GM11168 (cell line): Measurements from ENCODE around the gene CPN2.

Source experiments
- in situ Hi-C: fragments of 300-500 bp; cut with MboI; formaldehyde crosslinking; loops from one replicate; pipeline ENCODE4 v1.12.0; 2022; ENCODE audit warnings: low sequenced_read_pairs; ENCODE audit not compliant: unreplicated experiment

Gene CPN2

DNA sequence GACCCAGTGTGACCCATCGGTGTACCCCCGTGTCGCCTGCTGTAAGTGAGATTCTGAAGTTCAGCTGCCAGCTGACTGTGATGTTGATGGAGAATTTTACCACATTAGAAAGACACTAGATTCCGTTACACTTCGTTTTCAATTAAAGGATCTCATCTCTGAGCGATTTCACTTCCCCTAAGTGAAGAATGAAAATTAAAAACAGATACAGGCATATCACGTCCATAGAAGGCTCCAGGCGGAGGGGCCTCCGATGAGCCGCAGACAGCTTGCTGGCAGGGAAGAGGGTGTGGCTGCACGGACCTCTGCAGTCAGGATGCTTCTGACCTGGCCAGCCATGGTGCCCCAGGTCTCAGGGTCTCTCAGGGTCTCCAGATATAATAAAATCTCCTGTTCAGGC, 6.6 kb upstream of the CPN2 start:
- in situ Hi-C loops, result no loop called here

DNA sequence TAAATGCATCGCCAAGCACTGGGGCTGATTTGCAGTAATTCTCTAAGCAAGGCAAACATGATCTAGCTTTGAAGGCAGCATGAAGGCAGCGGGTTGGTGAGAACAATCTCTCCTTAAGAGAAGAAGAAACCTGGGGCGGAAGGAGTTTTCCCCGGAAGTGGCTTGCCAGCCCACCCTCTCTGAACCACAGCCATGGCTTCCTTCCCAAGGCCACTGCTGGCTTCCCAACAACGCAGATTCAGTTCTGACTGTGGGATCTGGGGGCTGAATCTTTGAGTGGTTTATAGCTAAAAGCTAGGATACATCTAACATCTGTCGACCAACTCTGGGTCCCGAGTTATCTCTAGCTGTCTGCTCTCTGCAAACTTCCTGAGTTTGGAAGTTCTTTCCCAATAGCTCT, 4.3 kb upstream of the CPN2 start:
- in situ Hi-C loops, result no loop called here

DNA sequence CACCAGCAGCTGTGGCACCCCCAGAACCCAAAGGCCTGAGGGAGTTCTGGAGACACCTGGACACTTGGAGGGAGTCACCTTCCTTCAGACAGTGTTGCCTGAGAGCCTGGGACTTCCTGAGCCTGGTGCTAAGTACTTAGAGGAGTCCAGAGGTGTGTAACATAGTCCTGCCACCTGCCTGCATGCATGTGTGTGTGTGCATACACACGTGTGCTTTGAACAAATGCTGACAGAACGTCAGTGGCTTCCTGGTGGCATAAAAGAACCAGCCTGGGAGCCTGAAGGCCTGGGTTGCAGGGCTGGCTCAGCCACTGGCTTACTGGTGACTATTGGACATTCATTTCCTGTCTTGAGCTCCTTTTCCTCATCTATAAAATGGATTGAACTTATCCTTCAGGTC, 3.2 kb upstream of the CPN2 start:
- in situ Hi-C loops, result no loop called here

DNA sequence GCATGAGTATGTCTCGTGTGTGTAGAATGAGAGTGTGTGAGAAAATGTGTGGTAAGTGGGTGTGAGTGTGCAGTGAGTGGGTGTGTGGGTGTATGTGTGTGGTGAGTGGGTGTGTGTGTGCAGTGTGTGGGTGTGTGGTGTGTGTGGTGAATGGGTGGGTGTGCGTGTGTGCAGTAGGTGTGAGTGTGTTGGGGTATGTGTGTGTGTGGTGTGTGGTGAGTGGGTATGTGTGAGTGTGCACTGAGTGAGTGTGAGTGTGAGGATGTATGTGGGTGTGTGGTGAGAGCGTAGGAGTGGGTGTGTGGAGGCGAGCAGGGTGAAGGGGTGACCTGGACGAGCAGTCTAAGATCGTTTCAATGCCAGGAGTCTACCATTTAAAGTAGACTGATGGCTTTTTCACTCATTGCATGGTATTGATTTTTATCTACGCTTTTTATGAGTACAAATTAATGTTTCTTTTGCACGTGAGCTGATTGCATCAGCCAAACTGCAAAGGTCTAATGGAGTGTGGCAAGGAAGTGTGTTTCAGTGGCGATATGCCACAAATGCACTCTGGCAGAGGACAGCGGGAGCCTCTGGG, 1.6 kb upstream of the CPN2 start:
- in situ Hi-C loops, result no loop called here

DNA sequence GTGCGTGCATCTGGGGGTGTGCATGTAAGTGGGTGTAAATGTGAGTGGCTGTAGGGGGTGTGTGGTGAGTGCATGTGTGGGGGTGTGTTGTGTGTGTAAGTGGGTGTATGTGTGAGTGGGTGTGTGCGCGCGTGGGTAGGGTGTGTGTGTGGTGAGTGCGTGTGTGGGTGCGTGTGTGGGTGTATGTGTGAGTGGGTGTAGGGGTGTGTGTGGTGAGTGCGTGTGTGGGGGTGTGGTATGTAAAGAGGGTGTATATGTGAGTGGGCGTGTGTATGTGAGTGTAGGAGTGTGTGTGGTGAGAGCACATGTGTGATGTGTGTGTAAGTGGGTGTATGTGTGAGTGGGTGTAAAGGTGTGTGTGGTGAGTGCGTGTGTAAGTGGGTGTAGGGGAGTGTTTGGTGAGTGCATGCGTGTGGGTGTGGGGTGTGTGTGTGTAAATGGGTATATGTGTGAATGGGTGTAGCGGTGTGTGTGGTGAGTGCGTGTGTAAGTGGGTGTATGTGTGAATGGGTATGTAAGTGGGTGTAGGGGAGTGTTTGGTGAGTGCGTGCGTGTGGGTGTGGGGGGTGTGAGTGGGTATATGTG, 916 bp upstream of the CPN2 start:
- in situ Hi-C loops, result no loop called here

DNA sequence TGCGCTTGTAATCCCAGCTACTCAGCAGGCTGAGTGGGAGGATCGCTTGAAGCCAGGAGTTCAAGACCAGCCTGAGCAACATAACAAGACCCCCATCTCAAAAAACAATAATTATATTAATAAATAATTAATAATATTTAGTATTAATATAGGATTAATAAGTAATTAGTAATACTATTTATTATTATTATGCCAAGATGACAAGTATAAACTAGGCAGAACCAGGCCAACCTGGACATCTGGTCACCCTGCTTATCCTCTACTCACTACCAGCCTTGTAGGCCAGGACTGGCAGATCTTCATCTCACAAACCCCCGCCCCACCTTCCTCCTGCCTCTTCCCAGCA, 429 bp downstream of the CPN2 start:
- in situ Hi-C loops, result no loop called here

DNA sequence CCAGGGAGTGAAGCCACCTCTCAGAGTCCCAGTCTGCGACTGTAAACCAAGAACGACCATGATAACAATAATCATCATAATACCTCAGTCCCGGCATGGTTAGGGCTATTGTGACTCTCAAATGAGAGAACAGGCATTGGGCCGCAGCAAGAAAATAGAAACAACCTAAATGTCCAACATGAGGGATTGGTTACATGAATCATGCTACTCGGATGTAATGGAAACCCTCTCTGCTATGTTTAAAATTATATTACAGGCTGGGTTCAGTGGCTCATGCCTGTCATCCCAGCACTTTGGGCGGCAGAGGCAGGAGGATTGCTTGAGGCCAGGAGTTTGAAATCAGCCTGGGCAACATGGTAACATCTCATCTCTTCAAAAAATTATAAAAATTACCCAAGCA, 2.8 kb downstream of the CPN2 start:
- in situ Hi-C loops, result loop anchor here (25.0 kb wide), 1 partner anchor 239 kb away; no protein-coding TSS in a partner anchor

DNA sequence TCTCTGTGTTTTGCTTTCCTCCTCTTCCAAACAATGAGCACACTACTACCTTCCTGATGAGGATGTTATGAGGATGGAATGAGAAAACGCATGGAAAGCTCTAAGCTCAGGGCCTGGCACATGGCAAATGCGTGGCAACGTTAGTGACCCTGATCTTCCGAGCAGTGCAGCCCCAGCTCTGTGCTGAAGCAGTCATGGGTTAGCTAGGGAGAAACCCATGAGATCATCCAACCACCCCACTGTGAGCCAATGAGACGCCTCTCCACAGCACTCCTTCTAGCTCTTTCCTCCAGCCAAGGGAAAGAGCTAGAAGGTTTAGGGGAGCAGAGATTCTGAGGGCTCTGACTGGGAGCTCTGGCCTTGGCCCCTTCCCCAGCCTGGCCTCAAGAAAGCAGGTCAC, 4.5 kb downstream of the CPN2 start:
- in situ Hi-C loops, result loop anchor here (25.0 kb wide), 1 partner anchor 241 kb away; no protein-coding TSS in a partner anchor

DNA sequence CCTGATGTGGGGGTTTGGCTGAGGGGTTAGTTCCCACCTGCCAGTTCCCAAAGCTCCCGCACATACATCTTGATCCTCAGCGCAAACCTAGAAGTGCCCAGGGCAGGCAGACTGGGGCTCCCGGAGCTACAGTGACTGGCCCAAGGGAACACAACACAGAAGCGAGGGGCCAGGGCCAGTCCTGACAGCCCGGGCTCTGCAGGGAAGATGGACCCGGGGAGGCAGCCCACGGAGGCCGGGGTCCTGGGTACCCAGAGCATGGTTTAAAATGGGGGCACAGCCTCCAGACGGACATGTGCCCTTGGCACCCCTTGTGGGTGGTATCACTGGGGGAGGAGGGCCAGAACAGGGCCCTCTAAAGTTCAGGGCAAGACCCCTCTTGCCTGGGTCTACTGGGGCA, 5.1 kb downstream of the CPN2 start:
- in situ Hi-C loops, result loop anchor here (25.0 kb wide), 1 partner anchor 241 kb away; no protein-coding TSS in a partner anchor

DNA sequence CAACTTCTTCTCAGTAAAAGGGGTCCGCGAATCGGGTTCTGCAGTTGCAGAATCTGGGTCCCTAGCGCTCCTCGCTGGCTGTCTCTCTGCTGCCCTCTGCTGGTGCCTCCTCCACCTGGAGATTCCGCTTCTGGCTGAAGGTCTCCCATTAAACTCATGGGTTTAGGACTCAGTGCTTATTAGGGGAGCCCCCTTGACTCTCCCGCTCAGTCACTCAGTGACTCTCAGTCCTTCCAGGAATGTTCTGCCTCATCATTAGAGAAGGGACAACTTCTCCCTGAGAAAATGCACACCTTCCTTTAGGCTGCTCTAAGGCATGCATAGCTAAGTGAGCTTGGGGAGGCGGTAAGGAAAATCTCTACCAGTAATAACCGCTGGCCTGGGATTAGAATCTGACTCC, 7.1 kb downstream of the CPN2 start:
- in situ Hi-C loops, result loop anchor here (25.0 kb wide), 1 partner anchor 243 kb away; no protein-coding TSS in a partner anchor

DNA sequence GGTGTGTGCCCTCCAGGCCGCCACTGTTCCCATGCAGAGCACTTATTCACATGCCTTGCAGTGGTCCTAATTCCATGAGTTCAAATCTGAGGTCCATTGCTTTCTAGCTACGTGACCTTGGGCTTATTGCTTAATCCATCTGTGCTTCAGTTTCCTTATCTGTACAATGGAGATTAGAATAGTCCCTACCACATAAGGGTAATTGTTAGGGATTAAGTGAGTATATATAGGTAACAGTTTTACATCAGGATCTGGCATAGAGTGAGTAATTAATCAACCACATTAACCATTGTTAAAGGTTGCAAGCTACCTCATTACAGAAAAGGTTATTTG, 7.6 kb downstream of the CPN2 start:
- in situ Hi-C loops, result loop anchor here (25.0 kb wide), 1 partner anchor 244 kb away; no protein-coding TSS in a partner anchor

DNA sequence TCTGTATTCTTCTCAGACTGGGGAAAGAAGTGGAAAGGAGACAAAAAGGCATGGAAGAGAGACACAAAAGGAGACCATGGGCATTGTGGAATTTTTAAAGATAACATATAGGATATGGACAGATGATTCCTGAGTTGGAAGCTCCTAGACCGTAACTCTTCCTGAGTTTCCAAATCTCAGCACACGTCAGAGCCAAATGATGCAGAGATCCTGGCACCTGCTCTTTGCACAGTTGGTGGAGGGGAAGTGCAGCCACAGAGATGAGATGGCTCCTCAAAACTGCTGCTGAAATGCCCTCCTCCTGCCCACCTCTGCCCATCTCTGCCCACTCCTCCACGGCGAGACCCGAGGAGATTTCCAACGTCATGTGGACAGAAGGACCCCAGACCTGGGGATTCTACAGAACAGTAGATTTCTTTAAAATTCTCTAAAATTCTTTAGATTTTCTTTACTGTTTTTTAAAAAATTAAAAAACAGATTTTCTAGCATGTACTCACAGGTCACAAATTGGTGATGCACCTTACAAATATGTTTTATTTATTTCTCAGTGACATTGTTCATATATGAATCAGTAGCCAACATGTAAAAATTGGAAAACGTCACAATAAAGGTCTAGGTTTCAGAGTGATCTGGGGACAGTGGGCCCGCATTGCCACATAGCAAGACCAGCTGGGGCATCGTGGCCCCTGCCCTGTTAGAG, 8.1 kb downstream of the CPN2 start:
- in situ Hi-C loops, result loop anchor here (25.0 kb wide), 1 partner anchor 244 kb away; no protein-coding TSS in a partner anchor

DNA sequence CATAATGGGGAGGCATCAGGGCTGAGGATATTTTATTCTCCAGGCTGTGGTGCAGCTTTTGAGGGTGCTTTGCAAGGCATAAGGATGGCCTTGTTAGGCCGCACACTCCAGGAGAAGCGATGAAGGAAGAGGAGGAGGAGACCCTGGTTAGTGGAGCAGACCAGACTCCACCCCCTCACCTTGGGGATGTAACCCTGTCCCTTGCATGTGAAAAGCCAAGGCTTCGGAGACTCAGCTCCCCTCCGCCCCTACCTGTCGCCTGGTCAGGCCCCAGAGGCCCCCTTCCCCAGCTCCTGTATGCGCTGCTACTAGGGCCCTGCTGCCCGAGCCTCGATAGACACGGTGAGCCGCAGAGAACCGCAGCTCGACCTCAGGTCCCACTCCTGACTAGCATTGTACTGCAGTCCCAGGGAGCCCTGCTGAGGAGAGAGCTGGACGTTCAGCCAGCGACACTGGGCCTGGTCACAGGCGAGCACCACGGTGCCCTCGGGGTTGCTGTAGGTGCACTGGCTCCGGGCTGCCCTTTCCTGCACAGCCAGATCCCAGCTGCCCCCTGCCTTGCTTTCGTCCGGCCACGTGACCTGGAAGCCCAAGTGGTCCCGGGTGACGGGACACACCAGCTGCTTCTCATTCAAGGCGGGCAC, 10.2 kb downstream of the CPN2 start:
- in situ Hi-C loops, result loop anchor here (25.0 kb wide), 1 partner anchor 246 kb away; no protein-coding TSS in a partner anchor

DNA sequence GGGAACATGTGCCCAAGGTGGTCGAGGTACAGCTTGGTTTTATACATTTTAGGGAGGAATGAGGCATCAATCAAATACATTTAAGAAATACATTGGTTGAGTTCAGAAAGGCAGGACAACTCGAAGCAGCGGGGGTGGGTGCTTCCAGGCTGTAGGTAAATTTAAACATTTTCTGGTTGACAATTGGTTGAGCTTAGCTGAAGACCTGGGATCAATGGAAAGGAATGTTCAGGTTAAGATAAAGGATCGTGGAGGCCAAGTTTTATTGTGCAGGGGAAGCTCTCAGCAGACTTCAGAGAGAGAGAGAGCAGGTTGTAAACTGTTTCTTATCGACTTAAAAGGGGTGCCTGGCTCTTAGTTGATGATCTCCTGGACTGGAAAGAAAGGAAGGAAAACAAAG, 11.3 kb downstream of the CPN2 start:
- in situ Hi-C loops, result loop anchor here (10.0 to 25.0 kb wide), 2 partner anchors 65 to 247 kb away; no protein-coding TSS in a partner anchor

DNA sequence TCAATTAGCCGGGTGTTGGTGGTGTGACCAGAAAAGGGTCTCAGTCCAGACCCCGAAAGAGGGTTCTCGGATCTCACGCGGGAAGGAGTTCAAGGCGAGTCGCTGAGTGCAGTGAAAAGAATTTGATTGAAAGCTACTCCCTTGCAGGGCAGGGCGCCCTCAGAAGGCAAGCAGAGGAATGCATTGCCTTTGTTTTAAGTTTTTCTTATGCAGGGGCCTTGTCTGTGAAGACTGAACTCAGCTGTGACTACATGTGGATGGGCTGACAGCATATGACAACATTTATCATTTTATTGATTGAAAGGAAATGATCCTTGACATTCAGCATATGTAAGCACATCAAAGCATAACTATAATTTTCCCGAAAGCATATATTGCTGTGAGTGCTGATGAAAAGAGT, 11.8 kb downstream of the CPN2 start:
- in situ Hi-C loops, result loop anchor here (10.0 to 25.0 kb wide), 2 partner anchors 65 to 248 kb away; no protein-coding TSS in a partner anchor

DNA sequence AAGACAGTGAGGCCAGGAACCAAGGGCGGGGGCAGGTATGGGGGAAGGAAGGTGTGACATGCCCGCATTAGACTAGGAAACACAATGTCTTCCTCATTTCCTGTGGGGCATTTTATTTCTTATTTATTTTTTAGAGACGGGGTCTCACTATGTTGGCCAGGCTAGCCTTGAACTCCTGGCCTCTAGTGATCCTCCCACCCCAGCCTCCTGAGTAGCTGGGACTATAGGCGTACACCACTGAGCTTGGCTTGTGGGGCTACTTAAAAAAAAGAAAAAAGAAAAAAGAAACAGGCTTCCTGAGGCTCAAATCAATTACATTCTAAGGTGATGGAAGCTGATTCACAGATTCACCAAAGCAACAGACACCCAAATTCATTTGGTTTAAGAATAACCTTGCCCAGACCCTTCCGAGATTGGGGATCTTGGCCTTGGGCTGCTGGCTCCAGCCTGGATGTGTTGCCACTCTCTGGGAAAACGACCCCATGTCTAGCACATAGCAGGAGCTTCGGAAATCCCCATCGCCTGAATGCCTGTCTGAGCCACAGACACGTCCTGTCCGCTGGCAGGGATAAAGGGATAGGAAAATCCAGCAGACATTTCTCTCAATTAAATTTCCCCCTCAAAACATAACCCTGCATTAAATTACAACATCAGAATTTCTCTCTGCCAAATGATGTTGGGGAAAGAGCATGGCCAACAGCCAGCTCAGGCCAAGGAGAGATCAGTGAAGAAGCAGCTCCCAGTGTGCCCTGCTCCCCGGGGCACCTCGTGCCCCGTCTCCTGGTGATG, 13.0 kb downstream of the CPN2 start:
- in situ Hi-C loops, result loop anchor here (10.0 to 25.0 kb wide), 2 partner anchors 67 to 249 kb away; no protein-coding TSS in a partner anchor

DNA sequence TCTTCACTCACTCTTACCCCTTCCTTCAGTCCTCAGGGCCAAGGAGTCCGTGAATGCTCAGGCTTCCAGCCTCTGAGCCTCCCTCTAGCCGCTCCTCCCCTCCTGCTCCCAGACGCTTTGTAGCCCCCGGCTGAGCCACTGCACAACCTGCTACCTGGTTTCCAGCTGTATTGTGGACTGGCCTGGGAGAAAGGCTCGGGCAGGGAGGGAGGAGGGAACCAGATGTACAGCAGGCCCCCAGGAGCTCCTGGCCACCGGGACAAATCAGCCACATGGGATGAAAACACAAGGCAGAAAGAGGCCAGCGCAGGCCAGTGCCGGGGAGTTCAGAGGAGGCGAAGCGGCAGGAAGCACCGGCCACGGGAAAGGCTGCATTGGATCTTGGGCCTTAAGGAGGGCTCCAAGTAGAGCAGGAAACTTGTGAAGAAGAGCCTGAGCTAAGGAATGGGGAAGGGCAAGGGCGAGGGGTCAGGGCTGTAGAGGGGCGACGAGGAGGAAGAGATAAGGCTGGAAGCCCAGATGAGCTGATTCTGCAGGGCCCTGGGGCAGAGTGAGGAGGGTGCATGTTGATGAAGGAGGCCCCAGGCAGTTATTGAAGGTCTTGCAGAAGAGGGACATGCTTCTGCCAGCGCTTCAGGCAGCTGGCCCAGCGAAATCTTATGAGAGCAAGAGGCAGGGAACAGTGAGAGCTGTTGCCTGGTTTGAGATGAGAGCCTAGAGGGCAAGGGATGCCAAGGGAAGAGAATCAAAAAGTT, 14.3 kb downstream of the CPN2 start:
- in situ Hi-C loops, result loop anchor here (10.0 to 25.0 kb wide), 2 partner anchors 68 to 251 kb away; no protein-coding TSS in a partner anchor

DNA sequence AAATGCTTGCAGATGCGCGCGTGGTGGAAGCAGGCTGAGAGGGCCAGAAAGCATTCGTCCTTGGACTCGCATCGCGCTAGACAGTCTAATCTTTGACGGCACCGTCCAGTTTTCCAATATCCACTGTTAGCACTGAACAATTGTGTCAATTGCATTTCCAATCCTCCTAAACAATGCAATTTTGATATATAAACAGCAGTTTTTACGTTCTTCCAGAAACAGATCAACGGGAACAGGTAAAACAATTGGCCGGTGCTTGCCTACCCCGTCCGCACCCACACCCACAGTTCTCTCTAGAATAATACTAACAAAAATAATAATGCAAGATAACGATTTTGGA, 17.2 kb downstream of the CPN2 start:
- in situ Hi-C loops, result loop anchor here (10.0 to 25.0 kb wide), 2 partner anchors 71 to 253 kb away; no protein-coding TSS in a partner anchor

DNA sequence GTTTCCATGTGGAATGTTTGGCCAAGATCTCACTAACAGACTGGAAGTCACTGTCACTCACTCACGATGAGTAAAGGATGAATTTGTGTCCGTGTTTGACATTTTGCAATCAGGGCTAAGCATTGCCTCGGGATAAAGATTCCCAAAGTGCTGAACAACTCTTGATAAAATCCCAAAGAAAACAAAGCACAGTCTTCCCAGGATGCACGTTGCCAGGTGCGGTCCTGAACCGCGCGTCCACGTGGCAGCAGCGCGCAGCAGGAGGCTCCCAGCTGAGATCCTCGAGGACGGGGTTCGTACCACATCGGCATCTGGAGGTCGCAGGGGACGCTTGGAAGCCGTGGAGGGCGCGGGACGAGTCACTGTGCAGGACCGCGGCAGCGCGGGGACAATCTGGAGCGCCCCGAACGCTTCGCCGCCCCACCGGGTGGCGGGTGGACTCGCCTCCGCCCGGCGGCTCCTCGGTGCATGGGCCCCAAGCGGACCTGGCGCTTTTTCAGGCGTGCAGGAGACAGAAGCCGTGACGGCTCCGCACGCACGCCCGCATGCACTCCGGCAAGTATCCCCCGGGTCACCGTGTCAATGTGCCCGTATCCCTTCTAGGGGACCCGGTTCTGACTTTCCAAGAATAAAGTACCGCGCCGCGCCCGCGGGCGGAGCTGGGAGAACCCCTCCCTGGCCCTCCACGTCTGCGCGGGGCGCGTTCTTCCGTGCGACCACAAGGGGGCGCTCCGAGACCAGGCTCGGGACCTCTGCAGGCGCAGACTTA, 17.7 kb downstream of the CPN2 start:
- in situ Hi-C loops, result loop anchor here (10.0 to 25.0 kb wide), 2 partner anchors 71 to 254 kb away; no protein-coding TSS in a partner anchor
